Endothelial cell of umbilical vein (primary cell): ENCODE data around the gene RAC3. TPM values are rescaled to one million over a fixed set of nuclear protein-coding genes. Genes with fewer than 3 reads are reported as not detected.

ENCODE experiments used
- BruUV-seq: library from RNA; stranded (reverse); fragments of 400-500 nt; replicated peaks from 2 replicates; lab custom pipeline; 2021; lab: Mats Ljungman, UMichigan
- CTCF ChIA-PET: fragments of 300-600, 350-600 bp; sonication (Branson Sonifier 250); formaldehyde crosslinking; loops from one replicate; lab custom pipeline; 2021; ENCODE audit warnings: antibody characterized with exemption, inconsistent platforms; lab: Charles Lee
- POLR2A ChIA-PET: fragments of 300-600, 350-600 bp; sonication (Branson Sonifier 250); formaldehyde crosslinking; loops from one replicate; lab custom pipeline; 2021; ENCODE audit warnings: antibody characterized with exemption, inconsistent platforms; lab: Charles Lee
- DNase-seq: peaks from one replicate; pipeline ENCODE4 v3.0.0-alpha.2; 2011; ENCODE audit warnings: low read depth, low spot score
- FAIRE-seq: peaks from 2 replicates; lab custom pipeline; 2011; peaks lifted over from hg19 to GRCh38; lab: Jason Lieb, UNC
- H2AFZ ChIP-seq: 2 replicates; pipeline ENCODE4 v1.6.0; 2012; ENCODE audit warnings: low read depth, low read length, control low read depth, inconsistent platforms
- H3K27ac ChIP-seq: 2 replicates; pipeline ENCODE4 v1.5.1; 2011; ENCODE audit warnings: low read depth, mild to moderate bottlenecking, control low read depth, low read length, moderate library complexity; ENCODE audit not compliant: insufficient read depth
- H3K27me3 ChIP-seq, 2 experiments: 2 replicates each; pipeline versions ENCODE4 v1.6.0 to v1.6.1; 2011; ENCODE audit warnings: low read length in 2 of 2, mixed read lengths in 1 of 2; ENCODE audit not compliant: control insufficient read depth in 2 of 2, insufficient read depth in 2 of 2
- H3K36me3 ChIP-seq, 2 experiments: 2 replicates in 1 of 2; 3 replicates in 1 of 2; pipeline ENCODE4 v1.5.1; 2011; ENCODE audit warnings: low read length in 2 of 2, mild to moderate bottlenecking in 1 of 2, moderate library complexity in 1 of 2; ENCODE audit not compliant: control insufficient read depth in 2 of 2, insufficient read depth in 2 of 2; ENCODE audit errors: extremely low read depth in 1 of 2
- H3K4me1 ChIP-seq: 3 replicates; pipeline ENCODE4 v1.5.1; 2011; ENCODE audit warnings: mild to moderate bottlenecking, low read length; ENCODE audit not compliant: control insufficient read depth, insufficient read depth; ENCODE audit errors: extremely low read depth
- H3K4me2 ChIP-seq: 2 replicates; pipeline ENCODE4 v1.6.1; 2011; ENCODE audit warnings: low read length, control low read depth, mixed read lengths; ENCODE audit not compliant: insufficient read depth
- H3K4me3 ChIP-seq, 3 experiments: fragments of 200-600 bp in 1 of 3; sonication (generic), shearing (Covaris generic) in 1 of 3; replicated peaks in 1 of 3; 2 replicates each; pipeline ENCODE4 v1.5.1; 2011 to 2016; ENCODE audit warnings: control low read depth in 3 of 3, low read length in 3 of 3, mild to moderate bottlenecking in 2 of 3, inconsistent platforms in 1 of 3, low read depth in 1 of 3, moderate library complexity in 1 of 3; ENCODE audit not compliant: insufficient read depth in 1 of 3
- H3K79me2 ChIP-seq: 2 replicates; pipeline ENCODE4 v1.6.0; 2012; ENCODE audit warnings: low read length, inconsistent platforms; ENCODE audit not compliant: control insufficient read depth, insufficient read depth
- H3K9ac ChIP-seq: replicated peaks from 2 replicates; pipeline ENCODE3; 2011; ENCODE audit warnings: low read length, control low read depth; ENCODE audit not compliant: insufficient read depth; ENCODE audit errors: extremely low read depth
- H3K9me1 ChIP-seq: replicated peaks from 3 replicates; pipeline ENCODE4 v1.6.0; 2011; ENCODE audit warnings: mild to moderate bottlenecking, low read length; ENCODE audit not compliant: control insufficient read depth, insufficient read depth; ENCODE audit errors: extremely low read depth
- H3K9me3 ChIP-seq: replicated peaks from 2 replicates; pipeline ENCODE4 v1.5.1; 2012; ENCODE audit warnings: low read length, inconsistent platforms; ENCODE audit not compliant: control insufficient read depth, insufficient read depth
- H4K20me1 ChIP-seq: replicated peaks from 2 replicates; pipeline ENCODE3; 2011; ENCODE audit warnings: mild to moderate bottlenecking, low read length; ENCODE audit not compliant: control insufficient read depth, insufficient read depth; ENCODE audit errors: extremely low read depth
- EZH2 ChIP-seq: IDR thresholded peaks from 2 replicates; pipeline ENCODE4 v1.6.1; 2012; ENCODE audit warnings: borderline replicate concordance, low read depth, mild to moderate bottlenecking, moderate library complexity, low read length, inconsistent platforms; ENCODE audit not compliant: severe bottlenecking
- JUN ChIP-seq: IDR thresholded peaks from 2 replicates; pipeline ENCODE4 v1.6.1; 2011; ENCODE audit warnings: borderline replicate concordance, low read depth; ENCODE audit not compliant: insufficient read length, insufficient read depth
- dilution Hi-C: fragments of 300-500 bp; cut with MboI; formaldehyde crosslinking; loops from one replicate; pipeline ENCODE4 v1.15.0; 2019; ENCODE audit warnings: low sequenced_read_pairs; ENCODE audit not compliant: extremely low pct_ligation_motif_present
- intact Hi-C: fragments of 100-400 bp; cut with micrococcal nuclease; formaldehyde crosslinking; loops from one replicate; pipeline ENCODE4 v1.10.0; 2022
- polyA plus RNA-seq, 4 experiments: library from polyadenylated mRNA; depleted of rRNA in 3 of 4; stranded (reverse) in 3 of 4; unstranded in 1 of 4; fragments of >200 nt; gene quantifications; 2 replicates each; pipeline versions ENCODE4 v1.2.1 to v1.2.3, GENCODE V29; 2011 to 2012; ENCODE audit warnings: missing spikeins in 1 of 4
- total RNA-seq: library from RNA; stranded (reverse); gene quantifications from 2 replicates; pipeline ENCODE4 v1.2.3, GENCODE V29; 2021
- TF ChIP-seq, protein P1 (sequence below), 2 donors: IDR thresholded peaks; 1 replicate in 1 of 2; 2 replicates in 1 of 2; pipeline ENCODE4 v1.5.1; 2011; ENCODE audit warnings: low read length in 2 of 2, mild to moderate bottlenecking in 2 of 2, moderate library complexity in 2 of 2, control low read depth in 1 of 2, inconsistent platforms in 1 of 2, low read depth in 1 of 2; ENCODE audit not compliant: insufficient read depth in 1 of 2; ENCODE audit errors: extremely low read depth in 1 of 2

The RAC3 gene
- total and polyA plus RNA-seq, 2 donors (not counting 3 experiments of a cell fraction or from before 2014, with no cell fraction given) = 34.1 to 56.0 TPM

- no peaks in the 10 kb centered on the region for H3K36me3 ChIP-seq
- no peak overlapping the region for H3K27ac ChIP-seq
- no peak overlapping the region for H2AFZ ChIP-seq
- TF ChIP-seq EZH2 = no peak
- TF ChIP-seq JUN = no peak
- no peak for FAIRE-seq
- peaks cover 5% of the 10 kb centered on the region for H3K79me2 ChIP-seq
- intact Hi-C loops (no loop called here), dilution Hi-C loops (no loop called here)
- no peak overlapping the region for H3K9ac ChIP-seq
- H3K4me3 ChIP-seq = no peak overlapping the region
- H4K20me1 ChIP-seq = no peaks in the 10 kb centered on the region
- DNase-seq = no peak
- ChIA-PET POLR2A (no interaction called here), CTCF (interaction anchor here (0.9 to 9.1 kb wide), 24 partner anchors 8 to 159 kb away, joined by 3 to 345 read pairs (median 5); partner anchors contain the start of genes DCXR, MAFG, NOTUM and RAC3)
- H3K9me3 ChIP-seq = no peaks in the 10 kb centered on the region
- BruUV-seq = no TSS peak
- no peak overlapping the region for H3K4me2 ChIP-seq
- H3K9me1 ChIP-seq = no peaks in the 10 kb centered on the region
- no peaks in the 10 kb centered on the region for H3K27me3 ChIP-seq
- H3K4me1 ChIP-seq = peaks cover 12% of the 10 kb centered on the region
Measured at GRCh38 chr17:82018989-82019689, 12.3 kb upstream of the RAC3 start.

GRCh38 chr17:82019690-82020571 is 11.5 kb upstream of the RAC3 start:
- CTCF ChIA-PET = interaction anchor here (0.7 to 9.1 kb wide), 25 partner anchors 8 to 291 kb away, joined by 3 to 345 read pairs (median 5); partner anchors contain the start of genes DCXR, MAFG, NOTUM and RAC3
- Histone ChIP-seq H3K27ac (no peak overlapping the region), H3K9me1 (no peaks in the 10 kb centered on the region), H3K4me2 (no peak overlapping the region), H3K27me3 (no peaks in the 10 kb centered on the region), H3K9ac (no peak overlapping the region), H3K9me3 (no peaks in the 10 kb centered on the region), H3K36me3 (no peaks in the 10 kb centered on the region), H3K79me2 (peaks cover 5% of the 10 kb centered on the region), H2AFZ (no peak overlapping the region), H3K4me3 (no peak overlapping the region), H3K4me1 (peaks cover 12% of the 10 kb centered on the region), H4K20me1 (no peaks in the 10 kb centered on the region)
- no peak for TF ChIP-seq EZH2
- TF ChIP-seq, protein P1, sequence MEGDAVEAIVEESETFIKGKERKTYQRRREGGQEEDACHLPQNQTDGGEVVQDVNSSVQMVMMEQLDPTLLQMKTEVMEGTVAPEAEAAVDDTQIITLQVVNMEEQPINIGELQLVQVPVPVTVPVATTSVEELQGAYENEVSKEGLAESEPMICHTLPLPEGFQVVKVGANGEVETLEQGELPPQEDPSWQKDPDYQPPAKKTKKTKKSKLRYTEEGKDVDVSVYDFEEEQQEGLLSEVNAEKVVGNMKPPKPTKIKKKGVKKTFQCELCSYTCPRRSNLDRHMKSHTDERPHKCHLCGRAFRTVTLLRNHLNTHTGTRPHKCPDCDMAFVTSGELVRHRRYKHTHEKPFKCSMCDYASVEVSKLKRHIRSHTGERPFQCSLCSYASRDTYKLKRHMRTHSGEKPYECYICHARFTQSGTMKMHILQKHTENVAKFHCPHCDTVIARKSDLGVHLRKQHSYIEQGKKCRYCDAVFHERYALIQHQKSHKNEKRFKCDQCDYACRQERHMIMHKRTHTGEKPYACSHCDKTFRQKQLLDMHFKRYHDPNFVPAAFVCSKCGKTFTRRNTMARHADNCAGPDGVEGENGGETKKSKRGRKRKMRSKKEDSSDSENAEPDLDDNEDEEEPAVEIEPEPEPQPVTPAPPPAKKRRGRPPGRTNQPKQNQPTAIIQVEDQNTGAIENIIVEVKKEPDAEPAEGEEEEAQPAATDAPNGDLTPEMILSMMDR (IDR thresholded peaks at IDR 0.05; ENCODE audit: extremely low read depth in 1 of 2, insufficient read depth in 1 of 2, low read depth in 1 of 2, low read length in 2 of 2) = peak; percentile 79 to 94
- peak; percentile 39 for DNase-seq
- intact Hi-C loops (loop anchor here (5.0 to 10.0 kb wide), 2 partner anchors 43 to 195 kb away; partner anchors contain the start of genes ASPSCR1 and CCDC57), dilution Hi-C loops (no loop called here)
- POLR2A ChIA-PET = no interaction called here
- FAIRE-seq = no peak
- BruUV-seq = no TSS peak
